ENCODE results near the gene COX6B2.

DNA sequence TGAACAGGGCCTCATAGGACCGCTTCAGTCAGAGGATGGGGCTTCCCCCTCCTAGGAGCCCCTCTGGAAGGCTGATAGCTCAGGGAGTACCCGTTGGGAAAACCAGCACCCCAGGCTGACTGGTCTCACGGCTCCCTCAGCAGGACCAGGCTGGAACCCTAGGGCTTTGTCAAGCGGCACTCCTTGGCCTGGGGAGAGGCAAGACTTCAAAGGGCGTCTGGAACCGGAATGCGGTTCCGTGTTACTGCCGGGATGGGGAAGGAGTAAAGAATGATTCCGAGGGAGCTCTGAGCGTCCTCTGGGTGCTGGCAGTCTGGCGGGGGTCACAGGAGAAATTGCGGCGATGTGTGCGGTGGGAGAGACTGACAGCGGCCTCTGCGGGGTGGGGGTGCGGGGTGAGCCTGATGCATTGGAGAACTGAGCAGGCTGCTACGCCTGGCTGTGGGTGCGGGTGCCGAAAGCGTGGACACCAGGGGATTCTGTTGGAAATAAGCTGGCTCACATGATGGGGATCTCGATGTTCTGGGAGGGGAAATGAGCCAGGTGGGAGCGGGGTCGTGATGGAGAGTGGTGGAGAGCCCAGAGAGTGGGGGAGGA lies 1.9 kb downstream of the COX6B2 start:
- TF ChIP-seq YY1 (IDR thresholded peaks at IDR 0.05; ENCODE audit: insufficient read depth, insufficient read length) (no peak), SUZ12 (IDR thresholded peaks at IDR 0.05; ENCODE audit: extremely low read depth, insufficient read depth, insufficient read length) (no peak), ZNF274 (IDR thresholded peaks at IDR 0.05; ENCODE audit: low read depth, low read length) (no peak)

All from NT2/D1 (cell line).